IPS DF 6.9 (cell line): ENCODE measurements around the gene GNAT3.

Source experiments
- DNase-seq: peaks from one replicate; pipeline ENCODE4 v3.0.0-alpha.2; 2013; ENCODE audit warnings: low read depth, low spot score
- H3K27ac ChIP-seq: one replicate; pipeline ENCODE4 v1.5.1; 2013; ENCODE audit warnings: low read length, control low read depth
- H3K27me3 ChIP-seq: 2 replicates; pipeline ENCODE4 v1.6.1; 2013; ENCODE audit warnings: mild to moderate bottlenecking, low read length; ENCODE audit not compliant: control insufficient read depth, insufficient read depth
- H3K36me3 ChIP-seq: 2 replicates; pipeline ENCODE4 v1.6.1; 2013; ENCODE audit warnings: low read length; ENCODE audit not compliant: control insufficient read depth, insufficient read depth
- H3K4me1 ChIP-seq: 2 replicates; pipeline ENCODE4 v1.6.1; 2013; ENCODE audit warnings: low read length; ENCODE audit not compliant: control insufficient read depth, insufficient read depth
- H3K4me3 ChIP-seq: 2 replicates; pipeline ENCODE4 v1.5.1; 2013; ENCODE audit warnings: mild to moderate bottlenecking, low read length
- H3K9me3 ChIP-seq: 2 replicates; pipeline ENCODE4 v1.6.1; 2013; ENCODE audit warnings: low read length, inconsistent platforms; ENCODE audit not compliant: control insufficient read depth, insufficient read depth
- WGBS: extraction: QIAGEN DNeasy Blood & Tissue Kit; methylation state at CpG from one replicate; pipeline ENCODE4 v1.1.7; 2013; ENCODE audit warnings: mixed read lengths, missing lambda C conversion rate; ENCODE audit not compliant: insufficient read length, insufficient coverage; 5-methylcytosine and 5-hydroxymethylcytosine counted together

Gene GNAT3

GRCh38 chr7:80444811-80445210 is 67.1 kb downstream of the GNAT3 start:
- Histone ChIP-seq H3K36me3 (no peaks in the 10 kb centered on the region), H3K4me1 (no peaks in the 10 kb centered on the region), H3K9me3 (no peaks in the 10 kb centered on the region), H3K27ac (no peak overlapping the region), H3K4me3 (no peak overlapping the region), H3K27me3 (no peaks in the 10 kb centered on the region)
- WGBS = no CpG with 5 or more reads among the region's 1 CpG
- DNase-seq = no peak

GRCh38 chr7:80443325-80443724 is 68.5 kb downstream of the GNAT3 start:
- Histone ChIP-seq H3K36me3 (no peaks in the 10 kb centered on the region), H3K4me1 (no peaks in the 10 kb centered on the region), H3K27me3 (no peaks in the 10 kb centered on the region), H3K4me3 (no peak overlapping the region), H3K27ac (no peak overlapping the region), H3K9me3 (no peaks in the 10 kb centered on the region)
- DNase-seq = no peak
- WGBS = no CpG with 5 or more reads among the region's 3 CpGs

GRCh38 chr7:80440883-80441282 is 71.0 kb downstream of the GNAT3 start:
- H3K27me3 ChIP-seq = no peaks in the 10 kb centered on the region
- no peaks in the 10 kb centered on the region for H3K4me1 ChIP-seq
- no peaks in the 10 kb centered on the region for H3K36me3 ChIP-seq
- H3K4me3 ChIP-seq = no peak overlapping the region
- H3K9me3 ChIP-seq = no peaks in the 10 kb centered on the region
- DNase-seq = no peak
- no peak overlapping the region for H3K27ac ChIP-seq
- 100% methylated on average over 1 of the region's 2 CpGs for WGBS

GRCh38 chr7:80439894-80440821 is 71.7 kb downstream of the GNAT3 start:
- no peaks in the 10 kb centered on the region for H3K27me3 ChIP-seq
- DNase-seq = no peak
- 100% methylated on average over 3 of the region's 4 CpGs for whole genome bisulfite sequencing
- no peak overlapping the region for H3K27ac ChIP-seq
- H3K36me3 ChIP-seq = no peaks in the 10 kb centered on the region
- no peaks in the 10 kb centered on the region for H3K9me3 ChIP-seq
- H3K4me3 ChIP-seq = no peak overlapping the region
- H3K4me1 ChIP-seq = no peaks in the 10 kb centered on the region

GRCh38 chr7:80435521-80435920 is 76.3 kb downstream of the GNAT3 start:
- Histone ChIP-seq H3K9me3 (no peaks in the 10 kb centered on the region), H3K36me3 (no peaks in the 10 kb centered on the region), H3K4me1 (no peaks in the 10 kb centered on the region), H3K27me3 (no peaks in the 10 kb centered on the region), H3K27ac (no peak overlapping the region), H3K4me3 (no peak overlapping the region)
- no CpG with 5 or more reads among the region's 2 CpGs for WGBS
- no peak for DNase-seq

- Histone ChIP-seq H3K27ac (no peak overlapping the region), H3K27me3 (no peaks in the 10 kb centered on the region), H3K4me3 (no peak overlapping the region), H3K9me3 (no peaks in the 10 kb centered on the region), H3K4me1 (no peaks in the 10 kb centered on the region), H3K36me3 (no peaks in the 10 kb centered on the region)
- no CpG with 5 or more reads among the region's 5 CpGs for WGBS
- no peak for DNase-seq
Observed at GRCh38 chr7:80434047-80434446, 77.8 kb downstream of the GNAT3 start.

- DNase-seq = no peak
- Histone ChIP-seq H3K36me3 (no peaks in the 10 kb centered on the region), H3K27me3 (no peaks in the 10 kb centered on the region), H3K9me3 (no peaks in the 10 kb centered on the region), H3K27ac (no peak overlapping the region), H3K4me1 (no peaks in the 10 kb centered on the region), H3K4me3 (no peak overlapping the region)
- WGBS = no CpG with 5 or more reads among the region's 1 CpG
Observed at GRCh38 chr7:80432166-80432565, 79.7 kb downstream of the GNAT3 start.

- Histone ChIP-seq H3K4me3 (no peak overlapping the region), H3K4me1 (no peaks in the 10 kb centered on the region), H3K36me3 (no peaks in the 10 kb centered on the region), H3K9me3 (no peaks in the 10 kb centered on the region), H3K27me3 (no peaks in the 10 kb centered on the region), H3K27ac (no peak overlapping the region)
- no CpG with 5 or more reads among the region's 1 CpG for WGBS
- no peak for DNase-seq
Observed at GRCh38 chr7:80429181-80429580, 82.7 kb downstream of the GNAT3 start.

GRCh38 chr7:80428161-80429054 is 83.5 kb downstream of the GNAT3 start:
- no peaks in the 10 kb centered on the region for H3K4me1 ChIP-seq
- no CpG with 5 or more reads among the region's 9 CpGs for WGBS
- no peaks in the 10 kb centered on the region for H3K9me3 ChIP-seq
- DNase-seq = peak; percentile 20
- H3K36me3 ChIP-seq = no peaks in the 10 kb centered on the region
- H3K27me3 ChIP-seq = no peaks in the 10 kb centered on the region
- H3K4me3 ChIP-seq = no peak overlapping the region
- H3K27ac ChIP-seq = no peak overlapping the region

GRCh38 chr7:80427218-80427617 is 84.6 kb downstream of the GNAT3 start:
- Histone ChIP-seq H3K27ac (no peak overlapping the region), H3K4me3 (no peak overlapping the region), H3K27me3 (no peaks in the 10 kb centered on the region), H3K36me3 (no peaks in the 10 kb centered on the region), H3K9me3 (no peaks in the 10 kb centered on the region), H3K4me1 (no peaks in the 10 kb centered on the region)
- WGBS = no CpG with 5 or more reads among the region's 4 CpGs
- DNase-seq = no peak
